ENCODE results near the gene SPINK2.

SPINK2 gene

DNA sequence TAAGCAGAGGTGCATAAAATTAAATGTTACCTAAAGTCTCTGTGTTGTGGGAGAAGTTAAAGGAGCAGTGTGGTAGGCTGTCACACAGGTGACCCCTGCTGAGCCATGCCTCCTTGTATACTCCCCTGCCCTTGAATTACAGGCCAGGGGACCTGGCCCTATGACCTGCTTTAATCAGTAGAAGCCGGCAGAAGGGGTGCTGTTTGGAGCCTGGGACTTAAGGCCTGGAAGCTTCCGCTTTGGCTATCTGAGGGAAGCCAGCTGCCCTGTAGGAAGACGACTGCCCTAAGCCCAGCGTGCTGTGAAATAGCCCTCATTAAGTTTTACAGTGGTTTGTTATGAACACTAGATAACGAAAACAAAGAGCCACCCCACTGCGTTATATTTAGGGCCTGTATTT, 34.1 kb downstream of the SPINK2 start:
- no peaks in the 10 kb centered on the region for H3K9me3 ChIP-seq
- no peak overlapping the region for H3K4me3 ChIP-seq (ENCODE audit: low read depth in 1 of 2, low read length in 1 of 2)
- peaks cover 0 to 3% of the 10 kb centered on the region in 2 experiments for H3K4me1 ChIP-seq (ENCODE audit: control insufficient read depth in 1 of 2, insufficient read depth in 1 of 2, low read depth in 1 of 2, low read length in 1 of 2)
- no peaks in the 10 kb centered on the region for H3K27me3 ChIP-seq
- no peaks in the 10 kb centered on the region for H3K36me3 ChIP-seq
- TF ChIP-seq, protein P1, sequence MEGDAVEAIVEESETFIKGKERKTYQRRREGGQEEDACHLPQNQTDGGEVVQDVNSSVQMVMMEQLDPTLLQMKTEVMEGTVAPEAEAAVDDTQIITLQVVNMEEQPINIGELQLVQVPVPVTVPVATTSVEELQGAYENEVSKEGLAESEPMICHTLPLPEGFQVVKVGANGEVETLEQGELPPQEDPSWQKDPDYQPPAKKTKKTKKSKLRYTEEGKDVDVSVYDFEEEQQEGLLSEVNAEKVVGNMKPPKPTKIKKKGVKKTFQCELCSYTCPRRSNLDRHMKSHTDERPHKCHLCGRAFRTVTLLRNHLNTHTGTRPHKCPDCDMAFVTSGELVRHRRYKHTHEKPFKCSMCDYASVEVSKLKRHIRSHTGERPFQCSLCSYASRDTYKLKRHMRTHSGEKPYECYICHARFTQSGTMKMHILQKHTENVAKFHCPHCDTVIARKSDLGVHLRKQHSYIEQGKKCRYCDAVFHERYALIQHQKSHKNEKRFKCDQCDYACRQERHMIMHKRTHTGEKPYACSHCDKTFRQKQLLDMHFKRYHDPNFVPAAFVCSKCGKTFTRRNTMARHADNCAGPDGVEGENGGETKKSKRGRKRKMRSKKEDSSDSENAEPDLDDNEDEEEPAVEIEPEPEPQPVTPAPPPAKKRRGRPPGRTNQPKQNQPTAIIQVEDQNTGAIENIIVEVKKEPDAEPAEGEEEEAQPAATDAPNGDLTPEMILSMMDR (IDR thresholded peaks at IDR 0.05) = no peak
- no peak overlapping the region for H3K27ac ChIP-seq

DNA sequence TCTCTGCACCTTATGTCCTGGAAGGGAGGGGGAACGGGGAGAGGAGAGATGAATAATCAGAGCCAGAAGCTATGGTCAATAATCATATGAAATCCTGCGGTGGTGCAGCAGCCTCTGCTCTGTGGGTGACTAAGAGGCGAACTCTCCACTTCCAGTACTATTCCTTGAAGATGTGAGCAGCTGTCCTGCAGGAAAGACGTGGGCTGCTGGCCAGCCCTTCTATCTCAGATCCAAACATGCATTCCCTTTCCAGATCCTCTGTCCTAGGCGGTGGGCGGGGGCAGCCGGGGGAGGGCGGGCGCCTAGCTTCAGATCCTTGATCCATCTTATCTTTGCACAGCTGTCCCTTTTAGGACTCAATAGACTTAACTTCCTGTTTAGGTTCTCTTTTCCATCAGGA, 34.5 kb downstream of the SPINK2 start:
- H3K36me3 ChIP-seq = no peaks in the 10 kb centered on the region
- TF ChIP-seq, protein P1 (IDR thresholded peaks at IDR 0.05) = no peak
- no peak overlapping the region for H3K4me3 ChIP-seq (ENCODE audit: low read depth in 1 of 2, low read length in 1 of 2)
- H3K4me1 ChIP-seq (ENCODE audit: control insufficient read depth in 1 of 2, insufficient read depth in 1 of 2, low read depth in 1 of 2, low read length in 1 of 2) = peaks cover 0 to 3% of the 10 kb centered on the region in 2 experiments
- H3K27me3 ChIP-seq = no peaks in the 10 kb centered on the region
- H3K9me3 ChIP-seq = no peaks in the 10 kb centered on the region
- H3K27ac ChIP-seq = no peak overlapping the region

DNA sequence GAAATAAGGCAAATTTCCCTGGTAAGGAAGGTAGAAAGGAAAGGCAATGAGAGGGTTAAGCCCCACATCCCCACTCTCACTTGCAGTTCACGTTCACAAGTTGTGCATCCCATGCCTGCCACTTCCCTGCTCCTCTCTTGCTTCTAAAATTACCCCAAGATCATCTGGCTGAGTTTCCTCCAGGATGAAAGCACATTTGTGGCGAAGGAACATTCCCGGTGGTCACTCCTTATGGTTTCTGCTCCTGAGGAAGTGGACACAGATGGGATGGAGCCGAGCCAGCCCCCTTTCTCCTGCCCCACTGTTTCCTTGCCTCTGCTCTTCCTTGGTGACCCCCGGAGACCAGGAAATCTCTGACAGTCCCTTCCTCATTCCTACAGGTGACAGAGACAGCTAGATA, 37.5 kb downstream of the SPINK2 start:
- Histone ChIP-seq H3K4me3 (ENCODE audit: low read depth in 1 of 2, low read length in 1 of 2) (no peak overlapping the region), H3K27ac (no peak overlapping the region), H3K36me3 (no peaks in the 10 kb centered on the region), H3K27me3 (no peaks in the 10 kb centered on the region), H3K4me1 (ENCODE audit: control insufficient read depth in 1 of 2, insufficient read depth in 1 of 2, low read depth in 1 of 2, low read length in 1 of 2) (peaks cover 0 to 3% of the 10 kb centered on the region in 2 experiments), H3K9me3 (no peaks in the 10 kb centered on the region)
- TF ChIP-seq, protein P1 (IDR thresholded peaks at IDR 0.05) = no peak

DNA sequence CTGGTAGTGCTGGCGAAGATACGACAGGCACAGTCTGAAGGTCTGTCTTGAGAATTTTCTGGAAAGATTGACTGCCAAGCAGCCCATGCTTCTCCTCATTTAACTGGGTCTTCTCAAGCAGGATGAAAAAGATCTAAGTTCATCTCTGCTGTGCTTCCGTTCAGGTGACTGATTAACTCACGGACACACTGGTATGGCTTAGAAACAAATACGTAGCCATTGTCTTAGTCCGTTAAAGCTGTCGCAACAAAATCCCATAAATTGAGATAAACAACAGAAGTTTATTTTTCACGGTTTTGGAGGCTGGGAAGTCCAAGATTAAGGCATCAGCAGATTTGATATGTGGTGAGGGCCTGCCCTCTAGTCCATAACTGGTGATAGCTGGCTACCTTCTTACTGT, 39.5 kb downstream of the SPINK2 start:
- Histone ChIP-seq H3K27ac (no peak overlapping the region), H3K9me3 (no peaks in the 10 kb centered on the region), H3K36me3 (no peaks in the 10 kb centered on the region), H3K27me3 (no peaks in the 10 kb centered on the region), H3K4me1 (ENCODE audit: control insufficient read depth in 1 of 2, insufficient read depth in 1 of 2, low read depth in 1 of 2, low read length in 1 of 2) (peaks cover 0 to 6% of the 10 kb centered on the region in 2 experiments), H3K4me3 (ENCODE audit: low read depth in 1 of 2, low read length in 1 of 2) (no peak overlapping the region)
- TF ChIP-seq, protein P1 (IDR thresholded peaks at IDR 0.05) = no peak

DNA sequence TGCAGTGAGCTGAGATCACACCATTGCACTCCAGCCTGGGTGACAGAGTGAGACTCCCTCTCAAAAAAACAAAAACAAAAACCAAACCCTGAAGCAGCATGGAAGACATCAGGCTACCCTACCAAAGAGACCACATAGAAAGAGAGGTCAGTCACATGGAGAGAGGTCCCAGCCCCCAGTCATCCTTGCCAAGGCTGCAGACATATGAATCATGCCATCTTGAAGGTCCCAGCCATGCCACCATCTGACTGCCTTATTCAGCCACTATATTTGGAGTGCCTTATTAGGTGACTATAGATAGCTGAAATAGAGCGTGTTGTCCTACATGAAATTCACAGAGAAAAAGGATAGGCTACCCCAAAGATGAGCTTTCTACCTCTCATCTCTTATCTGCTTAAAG, 48.2 kb downstream of the SPINK2 start:
- H3K27me3 ChIP-seq = no peaks in the 10 kb centered on the region
- TF ChIP-seq, protein P1 (IDR thresholded peaks at IDR 0.05) = no peak
- H3K27ac ChIP-seq = no peak overlapping the region
- no peaks in the 10 kb centered on the region for H3K9me3 ChIP-seq
- H3K4me1 ChIP-seq (ENCODE audit: control insufficient read depth in 1 of 2, insufficient read depth in 1 of 2, low read depth in 1 of 2, low read length in 1 of 2) = peaks cover 0 to 15% of the 10 kb centered on the region in 2 experiments
- H3K4me3 ChIP-seq (ENCODE audit: low read depth in 1 of 2, low read length in 1 of 2) = no peak overlapping the region
- no peaks in the 10 kb centered on the region for H3K36me3 ChIP-seq

DNA sequence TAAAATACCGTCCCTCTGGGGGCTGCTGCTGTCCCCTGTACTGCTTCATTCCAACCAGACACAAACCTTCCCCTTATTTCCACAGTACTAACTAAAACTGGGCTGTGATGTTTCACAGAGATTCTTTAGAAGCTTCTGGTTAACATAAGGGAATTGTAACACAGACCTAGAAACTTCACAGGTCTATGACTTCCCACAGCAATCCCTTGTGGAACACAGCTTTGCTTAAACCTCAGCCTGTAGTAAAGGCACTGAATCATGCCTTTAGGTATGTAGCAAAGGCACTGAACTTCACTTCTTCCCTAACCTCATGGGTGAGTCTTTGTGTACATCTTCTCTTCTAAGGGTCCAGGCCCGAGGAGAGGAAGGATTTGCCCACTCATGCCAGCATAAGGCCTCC, 49.4 kb downstream of the SPINK2 start:
- no peaks in the 10 kb centered on the region for H3K36me3 ChIP-seq
- TF ChIP-seq, protein P1 (IDR thresholded peaks at IDR 0.05) = no peak
- no peak overlapping the region for H3K4me3 ChIP-seq (ENCODE audit: low read depth in 1 of 2, low read length in 1 of 2)
- H3K9me3 ChIP-seq = no peaks in the 10 kb centered on the region
- H3K27me3 ChIP-seq = no peaks in the 10 kb centered on the region
- H3K4me1 ChIP-seq (ENCODE audit: control insufficient read depth in 1 of 2, insufficient read depth in 1 of 2, low read depth in 1 of 2, low read length in 1 of 2) = peaks cover 0 to 11% of the 10 kb centered on the region in 2 experiments
- no peak overlapping the region for H3K27ac ChIP-seq

All from neutrophil (primary cell).